Trophoblast cell (in vitro differentiated cells and primary cell): ENCODE data around the gene ZNF560. TPM values are rescaled to one million over a fixed set of nuclear protein-coding genes. Genes with fewer than 3 reads are reported as not detected.
"Not testable (repeated sequence)": the region's sequence is repeated elsewhere in the genome, so short reads cannot be mapped to it uniquely, and the experiment has no call there.

Experiments used
- DNase-seq, 2 donors: peaks; one replicate each; pipeline ENCODE4 v3.0.0-alpha.2; 2016
- H2AFZ ChIP-seq: 2 replicates; pipeline ENCODE4 v1.6.1; 2013; ENCODE audit warnings: low read length, moderate library complexity, mild to moderate bottlenecking; ENCODE audit not compliant: insufficient read depth, poor library complexity
- H2AK5ac ChIP-seq: 2 replicates; pipeline ENCODE4 v1.6.1; 2013; ENCODE audit warnings: mild to moderate bottlenecking, low read length
- H2BK120ac ChIP-seq: 2 replicates; pipeline ENCODE4 v1.6.1; 2013; ENCODE audit warnings: low read length, mild to moderate bottlenecking, moderate library complexity; ENCODE audit not compliant: insufficient read depth, poor library complexity
- H2BK12ac ChIP-seq: 2 replicates; pipeline ENCODE4 v1.6.1; 2013; ENCODE audit warnings: mild to moderate bottlenecking, low read length, moderate library complexity
- H2BK5ac ChIP-seq: 2 replicates; pipeline ENCODE4 v1.6.1; 2013; ENCODE audit warnings: low read length, low read depth, moderate library complexity, mild to moderate bottlenecking; ENCODE audit not compliant: poor library complexity
- H3K14ac ChIP-seq: 2 replicates; pipeline ENCODE4 v1.6.1; 2013; ENCODE audit warnings: mild to moderate bottlenecking, low read length
- H3K18ac ChIP-seq: 2 replicates; pipeline ENCODE4 v1.6.1; 2013; ENCODE audit warnings: mild to moderate bottlenecking, low read length
- H3K23ac ChIP-seq: 2 replicates; pipeline ENCODE4 v1.6.1; 2013; ENCODE audit warnings: low read length
- H3K27ac ChIP-seq: 2 replicates; pipeline ENCODE4 v1.5.1; 2013; ENCODE audit warnings: low read depth, mild to moderate bottlenecking, inconsistent platforms, low read length, moderate library complexity
- H3K27me3 ChIP-seq: 2 replicates; pipeline ENCODE4 v1.6.1; 2013; ENCODE audit warnings: inconsistent platforms, mild to moderate bottlenecking, low read length, moderate library complexity; ENCODE audit not compliant: insufficient read depth
- H3K36me3 ChIP-seq, 2 experiments: 1 replicate in 1 of 2; 2 replicates in 1 of 2; pipeline ENCODE4 v1.6.1; 2013; ENCODE audit warnings: low read length in 2 of 2, mild to moderate bottlenecking in 2 of 2, moderate library complexity in 1 of 2; ENCODE audit not compliant: insufficient read depth in 2 of 2, control insufficient read depth in 1 of 2
- H3K4ac ChIP-seq: 2 replicates; pipeline ENCODE4 v1.6.1; 2013; ENCODE audit warnings: low read depth, mild to moderate bottlenecking, low read length, moderate library complexity
- H3K4me1 ChIP-seq, 2 experiments: 1 replicate in 1 of 2; 2 replicates in 1 of 2; pipeline ENCODE4 v1.6.1; 2013; ENCODE audit warnings: low read length in 2 of 2, mild to moderate bottlenecking in 2 of 2, moderate library complexity in 1 of 2; ENCODE audit not compliant: insufficient read depth in 2 of 2, control insufficient read depth in 1 of 2
- H3K4me2 ChIP-seq: 2 replicates; pipeline ENCODE4 v1.6.1; 2013; ENCODE audit warnings: inconsistent platforms, mild to moderate bottlenecking, low read length, moderate library complexity
- H3K4me3 ChIP-seq: 2 replicates; pipeline ENCODE4 v1.5.1; 2013; ENCODE audit warnings: mild to moderate bottlenecking, low read depth, low read length, inconsistent platforms
- H3K79me1 ChIP-seq: one replicate; pipeline ENCODE4 v1.6.1; 2013; ENCODE audit warnings: low read length
- H3K79me2 ChIP-seq: 2 replicates; pipeline ENCODE4 v1.6.1; 2013; ENCODE audit warnings: low read length, mild to moderate bottlenecking; ENCODE audit not compliant: control insufficient read depth, insufficient read depth, poor library complexity
- H3K9ac ChIP-seq: 2 replicates; pipeline ENCODE4 v1.6.1; 2013; ENCODE audit warnings: mild to moderate bottlenecking, low read length
- H3K9me3 ChIP-seq: 2 replicates; pipeline ENCODE4 v1.6.1; 2013; ENCODE audit warnings: low read depth, mild to moderate bottlenecking, control low read depth, inconsistent platforms, low read length; ENCODE audit not compliant: insufficient read depth
- H4K12ac ChIP-seq: 2 replicates; pipeline ENCODE4 v1.6.1; 2013; ENCODE audit warnings: low read depth, mild to moderate bottlenecking, low read length, moderate library complexity
- H4K8ac ChIP-seq: 2 replicates; pipeline ENCODE4 v1.6.1; 2013; ENCODE audit warnings: low read depth, mild to moderate bottlenecking, low read length, moderate library complexity
- H4K91ac ChIP-seq: one replicate; pipeline ENCODE4 v1.6.1; 2013; ENCODE audit warnings: low read depth, mild to moderate bottlenecking, low read length, moderate library complexity
- WGBS: extraction: QIAGEN DNeasy Blood & Tissue Kit; methylation state at CpG from one replicate; pipeline ENCODE4 v1.1.7; 2013; ENCODE audit warnings: missing lambda C conversion rate; ENCODE audit not compliant: insufficient read length, insufficient coverage; ENCODE audit errors: extremely low coverage; 5-methylcytosine and 5-hydroxymethylcytosine counted together
- polyA plus RNA-seq: library from polyadenylated mRNA; stranded (reverse); fragments of 200-250 nt; gene quantifications from 2 replicates; pipeline ENCODE4 v1.2.3, GENCODE V29; 2013

Gene ZNF560
- 0.03 and 0.04 TPM in 2 replicates for polyA plus RNA-seq

GRCh38 chr19:9498183-9498902 lies at the start of gene ZNF560:
Gene ZNF560 (minus strand): TSS chr19:9498616. CDS start chr19:9475313, 23,303 bp downstream.
- Histone ChIP-seq H3K27ac (no peak within 1 kb of the TSS), H3K14ac (no peak within 1 kb of the TSS), H2BK120ac (no peak within 1 kb of the TSS), H4K91ac (no peak within 1 kb of the TSS), H3K23ac (no peak within 1 kb of the TSS), H3K36me3 (peaks cover 0 to 1% of the 10 kb centered on the region in 2 experiments), H3K4me1 (no peaks in the 10 kb centered on the region), H3K9me3 (peaks cover 32% of the 10 kb centered on the region), H3K4ac (no peak within 1 kb of the TSS), H3K4me2 (no peak within 1 kb of the TSS), H3K79me2 (no peaks in the 10 kb centered on the region), H2BK5ac (no peak within 1 kb of the TSS), H3K9ac (no peak within 1 kb of the TSS), H4K8ac (no peak within 1 kb of the TSS), H3K4me3 (no peak within 1 kb of the TSS), H3K79me1 (no peaks in the 10 kb centered on the region), H3K18ac (no peak within 1 kb of the TSS), H3K27me3 (no peaks in the 10 kb centered on the region), H4K12ac (no peak within 1 kb of the TSS), H2AFZ (no peak within 1 kb of the TSS), H2BK12ac (no peak within 1 kb of the TSS), H2AK5ac (no peak within 1 kb of the TSS)
- DNase-seq = no peak
- WGBS = no CpG with 5 or more reads among the region's 44 CpGs

- Histone ChIP-seq H4K91ac (no peak overlapping the region), H3K23ac (no peak overlapping the region), H3K27ac (no peak overlapping the region), H3K27me3 (no peaks in the 10 kb centered on the region), H4K8ac (no peak overlapping the region), H3K18ac (no peak overlapping the region), H3K9ac (no peak overlapping the region), H3K14ac (no peak overlapping the region), H2AK5ac (no peak overlapping the region), H3K4me1 (no peaks in the 10 kb centered on the region), H2BK5ac (no peak overlapping the region), H2BK12ac (no peak overlapping the region), H3K4ac (no peak overlapping the region), H3K79me2 (no peaks in the 10 kb centered on the region), H4K12ac (no peak overlapping the region), H2AFZ (no peak overlapping the region), H3K9me3 (peaks cover 19% of the 10 kb centered on the region), H3K4me3 (no peak overlapping the region), H3K4me2 (no peak overlapping the region), H3K36me3 (no peaks in the 10 kb centered on the region), H2BK120ac (no peak overlapping the region), H3K79me1 (no peaks in the 10 kb centered on the region)
- no CpG with 5 or more reads among the region's 11 CpGs for WGBS
- DNase-seq = no peak
Observed at GRCh38 chr19:9547870-9548269, 49.5 kb upstream of the ZNF560 start.

GRCh38 chr19:9541281-9541680 lies 42.9 kb upstream of the ZNF560 start:
- no CpG with 5 or more reads among the region's 12 CpGs for WGBS
- H2AK5ac ChIP-seq, H3K79me2 ChIP-seq, H3K79me1 ChIP-seq, H3K9ac ChIP-seq, H3K4me3 ChIP-seq, H2BK5ac ChIP-seq, H3K18ac ChIP-seq, H3K27me3 ChIP-seq, H2BK120ac ChIP-seq, DNase-seq, H2AFZ ChIP-seq, H3K4me1 ChIP-seq, H2BK12ac ChIP-seq, H4K8ac ChIP-seq, H4K91ac ChIP-seq, H3K14ac ChIP-seq, H3K27ac ChIP-seq, H3K23ac ChIP-seq, H3K4me2 ChIP-seq, H3K36me3 ChIP-seq, H3K4ac ChIP-seq, H4K12ac ChIP-seq: not testable (repeated sequence)
- H3K9me3 ChIP-seq = peaks cover 12% of the 10 kb centered on the region

GRCh38 chr19:9539921-9540320 lies 41.5 kb upstream of the ZNF560 start:
- not testable (repeated sequence) for H3K4ac ChIP-seq, H3K79me1 ChIP-seq, H2AK5ac ChIP-seq, H3K9ac ChIP-seq, H4K8ac ChIP-seq, H3K9me3 ChIP-seq, H2AFZ ChIP-seq, H3K4me1 ChIP-seq, H3K14ac ChIP-seq, H3K79me2 ChIP-seq, H3K18ac ChIP-seq, H3K27me3 ChIP-seq, H3K23ac ChIP-seq, H2BK120ac ChIP-seq, H2BK5ac ChIP-seq, H3K27ac ChIP-seq, H4K91ac ChIP-seq, H3K4me2 ChIP-seq, H2BK12ac ChIP-seq, DNase-seq, H4K12ac ChIP-seq
- peaks cover 7 to 16% of the 10 kb centered on the region in 2 experiments for H3K36me3 ChIP-seq
- WGBS = no CpG with 5 or more reads among the region's 1 CpG
- peak overlapping the region; percentile 49 for H3K4me3 ChIP-seq
